Keratinocyte (primary cell): ENCODE results near the gene MRM2. TPM values are rescaled to one million over a fixed set of nuclear protein-coding genes. Genes with fewer than 3 reads are reported as not detected.

Experiments
- DNase-seq: peaks from one replicate; pipeline ENCODE4 v3.0.0-alpha.2; 2011; ENCODE audit warnings: low read depth, missing footprints, low spot score
- FAIRE-seq: peaks from 2 replicates; lab custom pipeline; 2011; peaks lifted over from hg19 to GRCh38; lab: Jason Lieb, UNC
- H2AFZ ChIP-seq: 2 replicates; pipeline ENCODE4 v1.6.0; 2012; ENCODE audit warnings: low read length, control low read depth, inconsistent platforms; ENCODE audit not compliant: control insufficient read depth
- H3K27ac ChIP-seq: 2 replicates; pipeline ENCODE4 v1.5.1; 2011; ENCODE audit warnings: low read length; ENCODE audit not compliant: control insufficient read depth, insufficient read depth
- H3K27me3 ChIP-seq: 3 replicates; pipeline ENCODE4 v1.6.0; 2011; ENCODE audit warnings: low read length; ENCODE audit not compliant: control insufficient read depth, insufficient read depth; ENCODE audit errors: extremely low read depth
- H3K36me3 ChIP-seq, 2 experiments: 2 replicates in 1 of 2; 3 replicates in 1 of 2; pipeline ENCODE4 v1.5.1; 2011; ENCODE audit warnings: low read length in 2 of 2, mild to moderate bottlenecking in 1 of 2; ENCODE audit not compliant: control insufficient read depth in 2 of 2, insufficient read depth in 2 of 2; ENCODE audit errors: extremely low read depth in 1 of 2
- H3K4me1 ChIP-seq: 3 replicates; pipeline ENCODE4 v1.5.1; 2011; ENCODE audit warnings: low read length; ENCODE audit not compliant: control insufficient read depth, insufficient read depth; ENCODE audit errors: extremely low read depth
- H3K4me2 ChIP-seq: 3 replicates; pipeline ENCODE4 v1.6.0; 2011; ENCODE audit warnings: low read depth, low read length; ENCODE audit not compliant: control insufficient read depth, insufficient read depth; ENCODE audit errors: extremely low read depth
- H3K4me3 ChIP-seq, 3 experiments: fragments of 200-600 bp in 1 of 3; sonication (generic) in 1 of 3; 2 replicates in 2 of 3; 3 replicates in 1 of 3; pipeline ENCODE4 v1.5.1; 2011 to 2016; ENCODE audit warnings: low read length in 3 of 3, mild to moderate bottlenecking in 3 of 3, control low read depth in 2 of 3, inconsistent platforms in 1 of 3, low read depth in 1 of 3, mixed read lengths in 1 of 3, mixed run types in 1 of 3, moderate library complexity in 1 of 3; ENCODE audit not compliant: control insufficient read depth in 2 of 3, insufficient read depth in 2 of 3; ENCODE audit errors: extremely low read depth in 1 of 3
- H3K79me2 ChIP-seq: 2 replicates; pipeline ENCODE4 v1.6.0; 2012; ENCODE audit warnings: low read length; ENCODE audit not compliant: control insufficient read depth, insufficient read depth
- H3K9ac ChIP-seq: 3 replicates; pipeline ENCODE4 v1.6.0; 2011; ENCODE audit warnings: low read length; ENCODE audit not compliant: control insufficient read depth, insufficient read depth; ENCODE audit errors: extremely low read depth
- H3K9me1 ChIP-seq: 3 replicates; pipeline ENCODE4 v1.6.0; 2011; ENCODE audit warnings: low read length; ENCODE audit not compliant: control insufficient read depth, insufficient read depth; ENCODE audit errors: extremely low read depth
- H3K9me3 ChIP-seq: 2 replicates; pipeline ENCODE4 v1.5.1; 2012; ENCODE audit warnings: low read depth, low read length; ENCODE audit not compliant: control insufficient read depth
- H4K20me1 ChIP-seq: 3 replicates; pipeline ENCODE4 v1.6.0; 2011; ENCODE audit warnings: low read length; ENCODE audit not compliant: control insufficient read depth, insufficient read depth; ENCODE audit errors: extremely low read depth
- EZH2 ChIP-seq: IDR thresholded peaks from one replicate; pipeline ENCODE4 v1.6.1; 2012; ENCODE audit warnings: inconsistent platforms, mild to moderate bottlenecking, low read length, moderate library complexity
- dilution Hi-C: fragments of 300-500 bp; cut with MboI; formaldehyde crosslinking; loops from one replicate; pipeline ENCODE4 v1.7.0; 2020; ENCODE audit warnings: low sequenced_read_pairs; ENCODE audit not compliant: extremely low pct_ligation_motif_present
- polyA plus RNA-seq, 5 experiments: library from polyadenylated mRNA; depleted of rRNA in 3 of 5; stranded (reverse) in 3 of 5; stranded (forward) in 1 of 5; unstranded in 1 of 5; fragments of >200 nt; gene quantifications; 1 replicate in 1 of 5; 2 replicates in 3 of 5; 3 replicates in 1 of 5; pipeline versions ENCODE4 v1.2.1 to v1.2.3, GENCODE V29; 2011 to 2012; ENCODE audit warnings: missing spikeins in 2 of 5, low read depth in 1 of 5, low replicate concordance in 1 of 5
- TF ChIP-seq, protein P1 (sequence below), 3 experiments: IDR thresholded peaks in 1 of 3; conservative IDR thresholded peaks in 1 of 3; optimal IDR thresholded peaks in 1 of 3; 2 replicates in 2 of 3; 3 replicates in 1 of 3; pipeline versions ENCODE3 to v1.5.1; 2011; ENCODE audit warnings: low read length in 3 of 3, mild to moderate bottlenecking in 3 of 3, moderate library complexity in 2 of 3, control low read depth in 1 of 3, inconsistent platforms in 1 of 3; ENCODE audit not compliant: insufficient read depth in 2 of 3; ENCODE audit errors: extremely low read depth in 1 of 3

MRM2 gene
- polyA plus RNA-seq, 1 donor (not counting 4 experiments of a cell fraction or from before 2014, with no cell fraction given), result 21.5 TPM

DNA sequence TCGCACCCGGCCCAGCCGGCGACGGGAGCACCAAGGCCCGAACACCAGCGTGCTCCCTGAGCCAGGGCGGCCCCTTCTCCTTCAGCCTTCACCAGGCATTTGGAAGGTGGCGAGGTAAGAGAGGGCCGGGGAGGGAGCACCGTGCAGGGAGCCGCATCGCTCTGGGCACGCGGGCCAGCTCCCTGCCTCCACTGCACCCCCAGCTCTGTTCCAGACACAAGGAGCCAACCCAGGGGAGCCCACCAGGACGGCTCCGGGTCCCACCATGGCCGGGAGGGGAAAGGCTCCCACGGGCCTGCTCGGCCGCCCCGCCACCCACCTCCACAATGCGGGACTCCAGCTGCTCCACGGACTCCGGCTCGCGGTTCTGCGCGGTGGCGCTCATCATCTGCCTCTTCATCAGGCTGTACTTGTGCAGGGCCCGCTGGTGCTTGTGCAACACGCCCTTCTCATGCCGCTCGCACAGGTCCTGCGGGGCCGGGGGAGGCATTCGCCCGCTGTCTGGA, 15.1 kb upstream of the MRM2 start:
- H3K4me2 ChIP-seq, result no peak overlapping the region
- DNase-seq (no peak), FAIRE-seq (no peak)
- dilution Hi-C loops, result no loop called here
- no peaks in the 10 kb centered on the region for H3K27me3 ChIP-seq
- no peak overlapping the region for H3K27ac ChIP-seq
- H2AFZ ChIP-seq, result no peak overlapping the region
- H3K9me3 ChIP-seq, result no peaks in the 10 kb centered on the region
- H3K79me2 ChIP-seq, result no peaks in the 10 kb centered on the region
- H3K36me3 ChIP-seq, result peaks cover 0 to 6% of the 10 kb centered on the region in 2 experiments
- H3K4me3 ChIP-seq, result no peak overlapping the region
- TF ChIP-seq, protein P1, sequence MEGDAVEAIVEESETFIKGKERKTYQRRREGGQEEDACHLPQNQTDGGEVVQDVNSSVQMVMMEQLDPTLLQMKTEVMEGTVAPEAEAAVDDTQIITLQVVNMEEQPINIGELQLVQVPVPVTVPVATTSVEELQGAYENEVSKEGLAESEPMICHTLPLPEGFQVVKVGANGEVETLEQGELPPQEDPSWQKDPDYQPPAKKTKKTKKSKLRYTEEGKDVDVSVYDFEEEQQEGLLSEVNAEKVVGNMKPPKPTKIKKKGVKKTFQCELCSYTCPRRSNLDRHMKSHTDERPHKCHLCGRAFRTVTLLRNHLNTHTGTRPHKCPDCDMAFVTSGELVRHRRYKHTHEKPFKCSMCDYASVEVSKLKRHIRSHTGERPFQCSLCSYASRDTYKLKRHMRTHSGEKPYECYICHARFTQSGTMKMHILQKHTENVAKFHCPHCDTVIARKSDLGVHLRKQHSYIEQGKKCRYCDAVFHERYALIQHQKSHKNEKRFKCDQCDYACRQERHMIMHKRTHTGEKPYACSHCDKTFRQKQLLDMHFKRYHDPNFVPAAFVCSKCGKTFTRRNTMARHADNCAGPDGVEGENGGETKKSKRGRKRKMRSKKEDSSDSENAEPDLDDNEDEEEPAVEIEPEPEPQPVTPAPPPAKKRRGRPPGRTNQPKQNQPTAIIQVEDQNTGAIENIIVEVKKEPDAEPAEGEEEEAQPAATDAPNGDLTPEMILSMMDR (optimal IDR thresholded peaks at IDR 0.05 in 1 of 3, IDR thresholded peaks at IDR 0.05 in 1 of 3, conservative IDR thresholded peaks at IDR 0.05 in 1 of 3; ENCODE audit: extremely low read depth in 1 of 3, insufficient read depth in 2 of 3, low read length in 3 of 3), result no peak
- no peak for TF ChIP-seq EZH2
- H3K4me1 ChIP-seq, result peaks cover 4% of the 10 kb centered on the region
- peaks cover 4% of the 10 kb centered on the region for H4K20me1 ChIP-seq
- H3K9ac ChIP-seq, result no peak overlapping the region
- H3K9me1 ChIP-seq, result peaks cover 5% of the 10 kb centered on the region

GRCh38 chr7:2256306-2257045, 14.5 kb upstream of the MRM2 start:
- dilution Hi-C loops, result no loop called here
- peaks cover 4% of the 10 kb centered on the region for H3K4me1 ChIP-seq
- FAIRE-seq (no peak), DNase-seq (no peak)
- no peak overlapping the region for H3K27ac ChIP-seq
- H2AFZ ChIP-seq, result no peak overlapping the region
- no peaks in the 10 kb centered on the region for H3K27me3 ChIP-seq
- no peak overlapping the region for H3K4me2 ChIP-seq
- H4K20me1 ChIP-seq, result peaks cover 4% of the 10 kb centered on the region
- H3K9me3 ChIP-seq, result no peaks in the 10 kb centered on the region
- no peaks in the 10 kb centered on the region for H3K79me2 ChIP-seq
- H3K9me1 ChIP-seq, result peaks cover 5% of the 10 kb centered on the region
- H3K4me3 ChIP-seq, result no peak overlapping the region
- TF ChIP-seq EZH2, result no peak
- TF ChIP-seq, protein P1 (optimal IDR thresholded peaks at IDR 0.05 in 1 of 3, IDR thresholded peaks at IDR 0.05 in 1 of 3, conservative IDR thresholded peaks at IDR 0.05 in 1 of 3; ENCODE audit: extremely low read depth in 1 of 3, insufficient read depth in 2 of 3, low read length in 3 of 3), result no peak
- no peak overlapping the region for H3K9ac ChIP-seq
- peaks cover 0 to 6% of the 10 kb centered on the region in 2 experiments for H3K36me3 ChIP-seq
